Uterus (tissue), 4 donors: ENCODE results near the gene NEURL1B. TPM values are rescaled to one million over a fixed set of nuclear protein-coding genes. Genes with fewer than 3 reads are reported as not detected.

ENCODE experiments used
- DNase-seq, 2 donors: peaks; one replicate each; pipeline ENCODE4 v3.0.0-alpha.2; 2019 to 2020
- H3K27ac ChIP-seq, 2 donors: fragments of 200-600 bp; sonication (generic); 1 replicate in 1 of 2; 2 replicates in 1 of 2; pipeline ENCODE4 v1.5.1; 2016 to 2018
- H3K27me3 ChIP-seq, 2 donors: fragments of 200-600 bp; sonication (generic); one replicate each; pipeline ENCODE4 v1.5.1; 2018 to 2019; ENCODE audit warnings: control low read depth in 1 of 2
- H3K36me3 ChIP-seq, 2 donors: fragments of 200-600 bp; sonication (generic); one replicate each; pipeline ENCODE4 v1.5.1; 2019; ENCODE audit warnings: control low read depth in 1 of 2
- H3K4me1 ChIP-seq, 2 donors: fragments of 200-600 bp; sonication (generic); one replicate each; pipeline ENCODE4 v1.5.1; 2018 to 2019; ENCODE audit warnings: control low read depth in 1 of 2
- H3K4me3 ChIP-seq, 2 donors: fragments of 200-600 bp; sonication (generic); 1 replicate in 1 of 2; 2 replicates in 1 of 2; pipeline ENCODE4 v1.5.1; 2018 to 2019; ENCODE audit warnings: mild to moderate bottlenecking in 1 of 2
- H3K9me3 ChIP-seq, 2 donors: fragments of 200-600 bp; sonication (generic); one replicate each; pipeline ENCODE4 v1.5.1; 2019; ENCODE audit warnings: control low read depth in 1 of 2
- POLR2A ChIP-seq, 2 donors: fragments of 450-650 bp; IDR thresholded peaks; one replicate each; pipeline ENCODE4 v1.6.1; 2016; ENCODE audit warnings: antibody characterized with exemption in 2 of 2, mild to moderate bottlenecking in 1 of 2, moderate library complexity in 1 of 2
- intact Hi-C: fragments of 100-400 bp; cut with DNase I; formaldehyde crosslinking; loops from one replicate; pipeline ENCODE4 v1.15.1; 2023; ENCODE audit warnings: low total_unique reads
- total RNA-seq, 4 donors: library from RNA; depleted of rRNA in 3 of 4; stranded (reverse); fragments of >200 nt in 3 of 4; gene quantifications; one replicate each; pipeline versions ENCODE4 v1.1.0 to v1.2.4, GENCODE V29; 2014 to 2023
- TF ChIP-seq, protein P1 (sequence below), 4 experiments: fragments of 200-600 bp in 2 of 4; fragments of 450-650 bp in 2 of 4; sonication (generic) in 2 of 4; IDR thresholded peaks; one replicate each; pipeline ENCODE4 v1.5.1; 2016 to 2019; ENCODE audit warnings: antibody characterized with exemption in 4 of 4, mild to moderate bottlenecking in 2 of 4, moderate library complexity in 1 of 4
- donor health status: DM: yes; HTN: yes; CAD: no.

NEURL1B gene
- total RNA-seq, 4 donors from 2014 or later: 51.1 to 136 (median 74.1) TPM

- intact Hi-C loops: loop anchor here (5.0 kb wide), 1 partner anchor 48 kb away; no protein-coding TSS in a partner anchor
- no peak for TF ChIP-seq POLR2A (IDR thresholded peaks at IDR 0.05)
- TF ChIP-seq, protein P1, sequence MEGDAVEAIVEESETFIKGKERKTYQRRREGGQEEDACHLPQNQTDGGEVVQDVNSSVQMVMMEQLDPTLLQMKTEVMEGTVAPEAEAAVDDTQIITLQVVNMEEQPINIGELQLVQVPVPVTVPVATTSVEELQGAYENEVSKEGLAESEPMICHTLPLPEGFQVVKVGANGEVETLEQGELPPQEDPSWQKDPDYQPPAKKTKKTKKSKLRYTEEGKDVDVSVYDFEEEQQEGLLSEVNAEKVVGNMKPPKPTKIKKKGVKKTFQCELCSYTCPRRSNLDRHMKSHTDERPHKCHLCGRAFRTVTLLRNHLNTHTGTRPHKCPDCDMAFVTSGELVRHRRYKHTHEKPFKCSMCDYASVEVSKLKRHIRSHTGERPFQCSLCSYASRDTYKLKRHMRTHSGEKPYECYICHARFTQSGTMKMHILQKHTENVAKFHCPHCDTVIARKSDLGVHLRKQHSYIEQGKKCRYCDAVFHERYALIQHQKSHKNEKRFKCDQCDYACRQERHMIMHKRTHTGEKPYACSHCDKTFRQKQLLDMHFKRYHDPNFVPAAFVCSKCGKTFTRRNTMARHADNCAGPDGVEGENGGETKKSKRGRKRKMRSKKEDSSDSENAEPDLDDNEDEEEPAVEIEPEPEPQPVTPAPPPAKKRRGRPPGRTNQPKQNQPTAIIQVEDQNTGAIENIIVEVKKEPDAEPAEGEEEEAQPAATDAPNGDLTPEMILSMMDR (IDR thresholded peaks at IDR 0.05): no peak
- Histone ChIP-seq H3K4me1 (peaks cover 4 to 5% of the 10 kb centered on the region in 2 donors), H3K4me3 (no peak overlapping the region), H3K36me3 (no peaks in the 10 kb centered on the region), H3K27ac (no peak overlapping the region), H3K9me3 (no peaks in the 10 kb centered on the region), H3K27me3 (no peaks in the 10 kb centered on the region)
- no peak for DNase-seq
Observed at GRCh38 chr5:172719211-172719610, 78.1 kb downstream of the NEURL1B start.

GRCh38 chr5:172720655-172721054 lies 79.6 kb downstream of the NEURL1B start:
- no peak for TF ChIP-seq POLR2A (IDR thresholded peaks at IDR 0.05)
- TF ChIP-seq, protein P1 (IDR thresholded peaks at IDR 0.05): no peak
- no peak overlapping the region for H3K4me3 ChIP-seq
- H3K36me3 ChIP-seq: no peaks in the 10 kb centered on the region
- intact Hi-C loops: no loop called here
- peak overlapping the region in 1 of 2 donors; percentile 67 for H3K27ac ChIP-seq
- H3K9me3 ChIP-seq: no peaks in the 10 kb centered on the region
- DNase-seq: no peak
- peaks cover 4 to 5% of the 10 kb centered on the region in 2 donors for H3K4me1 ChIP-seq
- no peaks in the 10 kb centered on the region for H3K27me3 ChIP-seq

DNA sequence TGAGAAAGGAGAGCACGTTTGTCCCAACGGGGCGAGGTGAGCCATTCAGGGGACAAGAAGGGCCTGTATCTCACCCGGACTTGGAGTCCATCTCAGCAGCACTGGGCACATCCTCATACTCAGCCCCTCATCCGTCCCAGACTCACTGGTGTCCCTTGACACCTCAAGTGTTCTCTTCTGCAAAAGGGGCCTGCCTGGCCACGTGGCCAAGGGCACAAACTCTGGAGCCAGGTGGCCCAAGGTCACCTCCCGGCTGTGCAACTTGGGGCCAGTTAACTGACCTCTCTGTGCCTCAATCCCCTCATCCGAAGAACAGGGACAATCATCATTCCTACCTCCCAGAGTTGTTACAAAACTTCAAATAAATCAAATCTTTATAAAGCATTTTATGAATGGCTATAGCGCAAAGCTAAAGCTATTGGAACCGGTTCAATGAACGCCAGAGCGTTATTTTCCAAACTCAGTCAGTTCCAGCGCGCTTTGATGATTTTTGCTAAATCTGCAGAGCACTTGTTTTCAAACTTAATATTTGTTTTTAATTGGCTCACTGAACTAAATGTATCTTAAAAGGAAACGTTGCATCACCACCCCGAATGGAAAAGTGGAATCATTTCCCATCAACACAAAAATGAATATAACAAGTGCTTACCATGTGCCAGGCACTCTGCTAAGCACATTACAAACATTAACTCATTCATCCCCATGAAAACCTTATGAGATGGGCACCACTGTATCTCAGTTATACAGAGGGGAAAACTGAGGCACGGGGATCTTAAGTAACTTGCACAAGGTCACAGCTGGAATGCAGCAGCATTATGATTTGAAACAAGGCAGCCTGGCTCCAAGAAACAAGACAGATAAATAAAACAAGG lies 80.6 kb downstream of the NEURL1B start:
- H3K36me3 ChIP-seq: no peaks in the 10 kb centered on the region
- H3K27me3 ChIP-seq: no peaks in the 10 kb centered on the region
- peaks cover 4 to 5% of the 10 kb centered on the region in 2 donors for H3K4me1 ChIP-seq
- no peaks in the 10 kb centered on the region for H3K9me3 ChIP-seq
- TF ChIP-seq, protein P1 (IDR thresholded peaks at IDR 0.05): no peak
- TF ChIP-seq POLR2A (IDR thresholded peaks at IDR 0.05): peak in 1 of 2 donors; percentile 36
- H3K27ac ChIP-seq: peak overlapping the region; percentile 8 to 67
- intact Hi-C loops: no loop called here
- H3K4me3 ChIP-seq: no peak overlapping the region
- peak in 1 of 2 donors; percentile 78 for DNase-seq

DNA sequence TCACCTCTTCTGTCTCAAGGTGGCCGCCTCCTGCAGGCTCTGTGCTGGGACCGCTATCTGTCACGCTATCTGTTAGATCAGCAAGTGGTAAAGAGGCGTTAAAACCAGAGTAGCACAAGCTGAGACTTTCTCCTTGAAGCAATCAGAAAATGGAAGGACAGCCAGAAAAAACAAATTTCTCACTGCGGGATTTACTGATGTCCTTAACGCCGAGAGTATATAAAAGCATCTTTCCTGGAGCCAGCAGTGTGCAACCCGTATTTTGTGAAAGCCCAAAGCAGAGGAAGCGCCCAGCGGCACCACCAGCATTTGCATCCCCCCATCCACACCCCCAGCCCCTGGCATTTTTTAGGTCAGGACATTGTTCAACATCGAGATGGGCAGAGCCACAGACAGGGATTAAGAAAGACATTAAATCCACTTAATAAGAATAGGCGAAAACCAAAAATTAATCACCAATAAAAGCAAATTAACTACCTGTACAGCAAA lies 81.3 kb downstream of the NEURL1B start:
- Histone ChIP-seq H3K36me3 (no peaks in the 10 kb centered on the region), H3K27ac (peak overlapping the region; percentile 8 to 51), H3K9me3 (no peaks in the 10 kb centered on the region), H3K4me3 (no peak overlapping the region), H3K4me1 (peaks cover 4 to 5% of the 10 kb centered on the region in 2 donors), H3K27me3 (no peaks in the 10 kb centered on the region)
- TF ChIP-seq, protein P1 (IDR thresholded peaks at IDR 0.05): no peak
- no peak for TF ChIP-seq POLR2A (IDR thresholded peaks at IDR 0.05)
- DNase-seq: no peak
- intact Hi-C loops: no loop called here

GRCh38 chr5:172723508-172723907 lies 82.4 kb downstream of the NEURL1B start:
- intact Hi-C loops: no loop called here
- no peak overlapping the region for H3K27ac ChIP-seq
- TF ChIP-seq, protein P1 (IDR thresholded peaks at IDR 0.05): no peak
- no peak for TF ChIP-seq POLR2A (IDR thresholded peaks at IDR 0.05)

More at GRCh38 chr5:172723508-172723907, 82.4 kb downstream of the NEURL1B start:
- no peaks in the 10 kb centered on the region for H3K36me3 ChIP-seq
- H3K4me1 ChIP-seq: peaks cover 4 to 5% of the 10 kb centered on the region in 2 donors
- H3K27me3 ChIP-seq: no peaks in the 10 kb centered on the region
- H3K9me3 ChIP-seq: no peaks in the 10 kb centered on the region
- no peak for DNase-seq
- H3K4me3 ChIP-seq: no peak overlapping the region
